ENCODE measurements around the gene TMOD3. TPM values are rescaled to one million over a fixed set of nuclear protein-coding genes. Genes with fewer than 3 reads are reported as not detected.

Gene TMOD3
- total and polyA plus RNA-seq, 2 experiments from 2014 or later, result 27.2 to 38.3 TPM

GRCh38 chr15:51952805-51953204 is 123.4 kb downstream of the TMOD3 start:
- Histone ChIP-seq H3K36me3 (replicated peaks; ENCODE audit: insufficient read depth, low read depth) (no peaks in the 10 kb centered on the region), H3K79me2 (no peaks in the 10 kb centered on the region), H3K9me3 (ENCODE audit: low read depth) (no peaks in the 10 kb centered on the region), H3K27ac (no peak overlapping the region), H4K20me1 (ENCODE audit: insufficient read depth, poor library complexity, severe bottlenecking) (no peaks in the 10 kb centered on the region), H3K4me3 (no peak overlapping the region), H2AFZ (no peak overlapping the region), H3K27me3 (no peaks in the 10 kb centered on the region), H3K9me2 (replicated peaks; ENCODE audit: insufficient read depth) (no peaks in the 10 kb centered on the region), H3K4me1 (ENCODE audit: insufficient read depth) (no peaks in the 10 kb centered on the region), H3K4me2 (no peak overlapping the region)
- TF ChIP-seq CTCF (IDR thresholded peaks at IDR 0.05; ENCODE audit: poor library complexity), result no peak
- no peak for TF ChIP-seq EZH2 (IDR thresholded peaks at IDR 0.05; ENCODE audit: borderline replicate concordance)
- TF ChIP-seq EZH2phosphoT487 (IDR thresholded peaks at IDR 0.05; ENCODE audit: low read depth, severe bottlenecking, unreplicated experiment), result no peak
- no peak for DNase-seq (ENCODE audit: low spot score)
- 90% methylated on average over 3 of the region's 3 CpGs for WGBS (ENCODE audit: low lambda C conversion rate, missing lambda C conversion rate)

- WGBS (ENCODE audit: low lambda C conversion rate, missing lambda C conversion rate), result 100% methylated on average over 3 of the region's 3 CpGs
- H2AFZ ChIP-seq, result no peak overlapping the region
- TF ChIP-seq CTCF (IDR thresholded peaks at IDR 0.05; ENCODE audit: poor library complexity) (no peak), EZH2phosphoT487 (IDR thresholded peaks at IDR 0.05; ENCODE audit: low read depth, severe bottlenecking, unreplicated experiment) (no peak), EZH2 (IDR thresholded peaks at IDR 0.05; ENCODE audit: borderline replicate concordance) (no peak)
- no peak overlapping the region for H3K27ac ChIP-seq
- H3K79me2 ChIP-seq, result no peaks in the 10 kb centered on the region
- H3K27me3 ChIP-seq, result no peaks in the 10 kb centered on the region
- no peak for DNase-seq (ENCODE audit: low spot score)
- H3K4me2 ChIP-seq, result no peak overlapping the region
- H3K9me2 ChIP-seq (replicated peaks; ENCODE audit: insufficient read depth), result no peaks in the 10 kb centered on the region
- H3K4me1 ChIP-seq (ENCODE audit: insufficient read depth), result no peaks in the 10 kb centered on the region
- H3K4me3 ChIP-seq, result no peak overlapping the region
- H3K9me3 ChIP-seq (ENCODE audit: low read depth), result no peaks in the 10 kb centered on the region
- no peaks in the 10 kb centered on the region for H3K36me3 ChIP-seq (replicated peaks; ENCODE audit: insufficient read depth, low read depth)
- H4K20me1 ChIP-seq (ENCODE audit: insufficient read depth, poor library complexity, severe bottlenecking), result no peaks in the 10 kb centered on the region
Observed at GRCh38 chr15:51955504-51955903, 126.1 kb downstream of the TMOD3 start.

Small RNAs within 50 kb of the gene (small RNA-seq; reads per million reads assigned to genes)
- not detected for gene AC090971.5
- not detected for gene RF00017
- gene RF00019, result not detected
- not detected for gene RNU6-90P

Other genes starting within 250 kb of the TMOD3 start
- gene DMXL2, start 206.9 kb upstream of the TMOD3 start, total RNA-seq, result 30.8 and 31.4 TPM in 2 replicates
- gene DMXL2, start 206.9 kb upstream of the TMOD3 start, polyA plus RNA-seq, result 7.8 and 10.5 TPM in 2 replicates
- gene SCG3, start 148.2 kb upstream of the TMOD3 start, total RNA-seq, result 0.20 and 0.44 TPM in 2 replicates
- gene SCG3, start 148.2 kb upstream of the TMOD3 start, polyA plus RNA-seq, result 0.06 and 0.11 TPM in 2 replicates
- gene LYSMD2, start 92.0 kb upstream of the TMOD3 start, total RNA-seq, result 5.1 and 7.6 TPM in 2 replicates
- 5.1 and 5.5 TPM in 2 replicates for gene LYSMD2, start 92.0 kb upstream of the TMOD3 start, polyA plus RNA-seq
- 2.9 and 3.9 TPM in 2 replicates for gene TMOD2, start 78.1 kb upstream of the TMOD3 start, total RNA-seq
- gene TMOD2, start 78.1 kb upstream of the TMOD3 start, polyA plus RNA-seq, result 1.0 and 1.7 TPM in 2 replicates
- gene LEO1, start 142.1 kb downstream of the TMOD3 start, total RNA-seq, result 25.2 and 26.2 TPM in 2 replicates
- gene LEO1, start 142.1 kb downstream of the TMOD3 start, polyA plus RNA-seq, result 23.9 and 25.1 TPM in 2 replicates
- 114 and 123 TPM in 2 replicates for gene MAPK6, start 189.6 kb downstream of the TMOD3 start, total RNA-seq
- 27.6 and 37.8 TPM in 2 replicates for gene MAPK6, start 189.6 kb downstream of the TMOD3 start, polyA plus RNA-seq